HepG2 (cell line): ENCODE measurements around the gene MGST2. TPM values are rescaled to one million over a fixed set of nuclear protein-coding genes. Genes with fewer than 3 reads are reported as not detected.

ENCODE experiments used
- ATAC-seq: fragments of 200-7000 bp; cut with Tn5 transposase; 3 replicates; pipeline ENCODE4 v1.9.1; 2020; ENCODE audit warnings: mild to moderate bottlenecking, moderate library complexity
- BruUV-seq: library from RNA; stranded (reverse); fragments of 400-500 nt; replicated peaks from 2 replicates; lab custom pipeline; 2021; lab: Mats Ljungman, UMichigan
- CTCF ChIA-PET: fragments of 300-600 bp; formaldehyde crosslinking; extraction: SDS; loops from one replicate; lab custom pipeline; 2021; ENCODE audit warnings: low total read pairs, inconsistent platforms, low intra/inter-chr PET ratio; lab: Yijun Ruan, JAX
- POLR2A ChIA-PET: fragments of 350-600 bp; sonication (Branson Sonifier 250); formaldehyde crosslinking; loops from one replicate; lab custom pipeline; 2020; ENCODE audit warnings: antibody characterized with exemption, inconsistent platforms; lab: Yijun Ruan, JAX
- DNase-seq: peaks from one replicate; pipeline ENCODE4 v3.0.0-alpha.2; 2015; ENCODE audit warnings: low spot score
- FAIRE-seq: peaks from 3 replicates; lab custom pipeline; 2011; peaks lifted over from hg19 to GRCh38; lab: Jason Lieb, UNC
- H2AFZ ChIP-seq: one replicate; pipeline ENCODE4 v1.6.1; 2011; ENCODE audit warnings: low read length, inconsistent platforms
- H3K27ac ChIP-seq: fragments of 300-600 bp; 3 replicates; pipeline ENCODE4 v1.8.0; 2011; ENCODE audit warnings: mixed run types, mild to moderate bottlenecking, mixed read lengths, low read length, inconsistent platforms; ENCODE audit not compliant: insufficient read depth; ENCODE audit errors: extremely low read length
- H3K27me3 ChIP-seq, 2 experiments: fragments of 200-600 bp in 1 of 2; 2 replicates in 1 of 2; 3 replicates in 1 of 2; pipeline versions ENCODE4 v1.6.0 to v1.8.0; 2011; ENCODE audit warnings: low read length in 2 of 2, mild to moderate bottlenecking in 2 of 2, moderate library complexity in 2 of 2, inconsistent platforms in 1 of 2; ENCODE audit not compliant: insufficient read depth in 2 of 2, control insufficient read depth in 1 of 2
- H3K36me3 ChIP-seq, 2 experiments: fragments of 200-600 bp in 1 of 2; replicated peaks in 1 of 2; 2 replicates in 1 of 2; 3 replicates in 1 of 2; pipeline versions ENCODE4 v1.5.1 to v1.8.0; 2011; ENCODE audit warnings: low read length in 2 of 2, inconsistent platforms in 1 of 2; ENCODE audit not compliant: insufficient read depth in 2 of 2, control insufficient read depth in 1 of 2
- H3K4me1 ChIP-seq: 2 replicates; pipeline ENCODE4 v1.5.1; 2012; ENCODE audit warnings: low read length, inconsistent platforms; ENCODE audit not compliant: insufficient read depth
- H3K4me2 ChIP-seq: 2 replicates; pipeline ENCODE4 v1.6.0; 2011; ENCODE audit warnings: low read depth, low read length, inconsistent platforms
- H3K4me3 ChIP-seq, 3 experiments: fragments of 200-600 bp in 1 of 3; sonication (generic), shearing (Covaris generic) in 1 of 3; replicated peaks in 1 of 3; 2 replicates each; pipeline ENCODE4 v1.5.1; 2011 to 2016; ENCODE audit warnings: low read length in 3 of 3, inconsistent platforms in 2 of 3, low read depth in 2 of 3, mild to moderate bottlenecking in 2 of 3, control low read depth in 1 of 3, mixed read lengths in 1 of 3; ENCODE audit not compliant: insufficient read depth in 1 of 3
- H3K79me2 ChIP-seq: one replicate; pipeline ENCODE4 v1.6.1; 2011; ENCODE audit warnings: low read length, inconsistent platforms; ENCODE audit not compliant: insufficient read depth
- H3K9ac ChIP-seq: 2 replicates; pipeline ENCODE4 v1.6.0; 2011; ENCODE audit warnings: mild to moderate bottlenecking, low read depth, low read length, inconsistent platforms; ENCODE audit not compliant: insufficient read depth
- H3K9me3 ChIP-seq: 2 replicates; pipeline ENCODE4 v1.5.1; 2012; ENCODE audit warnings: mild to moderate bottlenecking, low read length
- H4K20me1 ChIP-seq: 2 replicates; pipeline ENCODE4 v1.6.0; 2011; ENCODE audit warnings: inconsistent platforms, mild to moderate bottlenecking, low read length, moderate library complexity; ENCODE audit not compliant: insufficient read depth
- ATF7-NPFF ChIP-seq: sonication (generic); formaldehyde crosslinking; IDR thresholded peaks from 2 replicates; pipeline ENCODE4 v1.8.1; 2023; ENCODE audit warnings: mild to moderate bottlenecking, low read depth, missing genetic modification reagents, moderate library complexity
- BRCA1 ChIP-seq: sonication (generic); formaldehyde crosslinking; IDR thresholded peaks from 2 replicates; pipeline ENCODE4 v1.4.0; 2020; ENCODE audit warnings: missing genetic modification reagents
- ETV5 ChIP-seq: IDR thresholded peaks from 2 replicates; pipeline ENCODE4 v1.6.1; 2018; ENCODE audit warnings: missing biosample characterization, missing genetic modification reagents, inconsistent platforms, borderline replicate concordance
- FOXP1 ChIP-seq, 2 experiments: fragments of 450-650 bp in 1 of 2; IDR thresholded peaks; 2 replicates each; pipeline ENCODE4 v1.6.1; 2017 to 2018; ENCODE audit warnings: antibody characterized with exemption in 1 of 2
- ZHX2 ChIP-seq, 2 experiments: sonication (generic) in 1 of 2; formaldehyde crosslinking in 1 of 2; IDR thresholded peaks; 2 replicates each; pipeline versions ENCODE4 v1.6.1 to v1.9.0; 2014 to 2022; ENCODE audit warnings: antibody characterized with exemption in 1 of 2, borderline replicate concordance in 1 of 2, inconsistent platforms in 1 of 2, low read depth in 1 of 2, missing genetic modification reagents in 1 of 2
- WGBS: methylation state at CpG from one replicate; pipeline ENCODE4 v1.1.6; 2017; ENCODE audit warnings: low lambda C conversion rate; 5-methylcytosine and 5-hydroxymethylcytosine counted together
- in situ Hi-C: cut with HindIII; loops from 2 replicates; pipeline ENCODE4 v1.10.0; 2017; ENCODE audit warnings: low pct_unique_long_range_greater_than_20kb; ENCODE audit not compliant: extremely low pct_ligation_motif_present
- intact Hi-C: fragments of 100-400 bp; cut with micrococcal nuclease; formaldehyde crosslinking; loops from one replicate; pipeline ENCODE4 v1.10.0; 2022; ENCODE audit not compliant: unreplicated experiment
- polyA plus RNA-seq, 8 experiments: library from polyadenylated mRNA; depleted of rRNA in 3 of 8; stranded (reverse) in 7 of 8; unstranded in 1 of 8; fragments of >200 nt; fragmentation: Illumina TruSeq in 4 of 8; extraction: Trizol in 4 of 8; gene quantifications; 2 replicates each; pipeline versions ENCODE4 v1.2.1 to v1.2.3, GENCODE V29; 2011 to 2016; ENCODE audit warnings: low read depth in 4 of 8, missing spikeins in 1 of 8, mixed read lengths in 1 of 8; ENCODE audit not compliant: insufficient read depth in 1 of 8
- total RNA-seq, 5 experiments: library from RNA; depleted of rRNA; stranded (reverse); fragments of >200 nt; fragmentation: Illumina TruSeq; extraction: Trizol; gene quantifications; 2 replicates each; pipeline ENCODE4 v1.2.3, GENCODE V29; 2016; ENCODE audit warnings: low read depth in 1 of 5

The MGST2 gene
- total and polyA plus RNA-seq, 2 of the 13 experiments (the other 11 are each of a cell fraction or from before 2014, with no cell fraction given), result 205 to 416 TPM

- in situ Hi-C loops (no loop called here), intact Hi-C loops (no loop called here)
- ATAC-seq, result no peak
- no peak for FAIRE-seq
- WGBS, result 96% methylated on average over 2 of the region's 2 CpGs
- Histone ChIP-seq H3K4me2 (no peak overlapping the region), H3K27ac (no peak overlapping the region), H3K4me1 (peaks cover 22% of the 10 kb centered on the region), H3K4me3 (no peak overlapping the region), H2AFZ (no peak overlapping the region), H3K79me2 (no peaks in the 10 kb centered on the region), H4K20me1 (peaks cover 4% of the 10 kb centered on the region; the same call in 1 of the 2 replicates), H3K27me3 (no peaks in the 10 kb centered on the region), H3K9me3 (no peaks in the 10 kb centered on the region), H3K36me3 (peaks cover 7 to 22% of the 10 kb centered on the region in 2 experiments), H3K9ac (no peak overlapping the region)
- no peak for DNase-seq
- BruUV-seq, result no TSS peak
- ChIA-PET POLR2A (no interaction called here), CTCF (no interaction called here)
- TF ChIP-seq ATF7-NPFF (no peak), BRCA1 (CRISPR knock-in tag) (no peak), ETV5 (no peak), ZHX2 (IDR thresholded peaks at IDR 0.05; ENCODE audit: low read depth) (no peak), ZHX2 (CRISPR knock-in tag; IDR thresholded peaks at IDR 0.05; ENCODE audit: borderline replicate concordance) (no peak), FOXP1 (IDR thresholded peaks at IDR 0.05) (no peak), FOXP1 (CRISPR knock-in tag; IDR thresholded peaks at IDR 0.05) (no peak)
Observed at GRCh38 chr4:139725236-139725635, 59.6 kb downstream of the MGST2 start.
